NCI-H1417 (cell line): ENCODE data around the gene RAMP2.

Source experiments
- DNase-seq, 3 experiments: peaks; one replicate each; lab custom pipeline; 2025; lab: John Stamatoyannopoulos, UW

The RAMP2 gene

DNA sequence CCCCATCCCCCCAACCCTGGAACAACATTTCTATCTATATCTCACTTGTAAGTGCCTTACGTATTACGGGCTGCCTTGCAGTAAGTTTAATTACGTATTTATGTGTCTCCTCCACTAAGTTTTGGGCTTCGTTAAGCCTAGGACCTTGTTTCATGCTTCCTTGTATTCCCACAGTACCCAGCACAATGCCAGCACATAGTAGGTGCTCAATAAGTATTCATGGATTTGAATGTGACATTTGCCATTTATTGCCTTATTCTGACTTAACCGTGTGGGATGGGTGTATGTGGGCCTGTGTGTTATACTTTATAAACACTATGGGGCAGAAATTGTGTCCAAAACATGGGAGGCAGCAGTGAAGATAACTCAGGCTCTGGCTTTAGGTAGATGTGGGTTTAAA is 31.5 kb downstream of the RAMP2 start:
- DNase-seq, result no peak

DNA sequence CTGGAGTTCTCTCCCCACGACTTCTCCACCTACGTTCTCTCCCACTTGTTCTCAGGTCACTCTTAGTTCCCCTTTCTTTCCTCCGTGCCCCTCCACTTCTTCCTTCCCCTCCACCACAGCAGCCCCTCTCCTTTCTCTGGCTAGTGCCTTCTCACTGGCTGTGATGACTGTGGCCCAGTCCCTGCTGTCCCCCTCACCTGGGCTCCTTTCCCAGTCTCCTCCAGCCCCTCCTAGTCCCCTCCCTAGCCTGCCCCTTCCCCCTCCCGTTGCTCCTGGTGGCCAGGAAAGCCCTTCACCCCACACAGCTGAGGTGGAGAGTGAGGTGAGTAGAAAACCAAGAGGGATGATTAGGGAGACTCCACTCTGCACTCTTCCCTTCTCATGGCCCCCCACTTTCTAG is 34.0 kb downstream of the RAMP2 start:
- no peak for DNase-seq

DNA sequence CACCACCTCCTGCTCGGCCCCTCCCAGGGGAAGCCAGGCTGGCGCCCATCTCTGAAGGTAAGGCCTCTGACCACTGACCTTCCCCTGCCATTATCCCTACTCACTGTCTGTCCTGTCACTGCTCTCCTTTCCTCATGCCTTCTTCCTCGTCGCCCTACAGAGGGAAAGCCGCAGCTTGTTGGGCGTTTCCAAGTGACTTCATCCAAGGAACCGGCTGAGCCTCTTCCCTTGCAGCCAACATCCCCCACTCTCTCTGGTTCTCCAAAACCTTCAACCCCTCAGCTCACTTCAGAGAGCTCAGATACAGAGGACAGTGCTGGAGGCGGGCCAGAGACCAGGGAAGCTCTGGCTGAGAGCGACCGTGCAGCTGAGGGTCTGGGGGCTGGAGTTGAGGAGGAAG is 34.4 kb downstream of the RAMP2 start:
- DNase-seq, result no peak

DNA sequence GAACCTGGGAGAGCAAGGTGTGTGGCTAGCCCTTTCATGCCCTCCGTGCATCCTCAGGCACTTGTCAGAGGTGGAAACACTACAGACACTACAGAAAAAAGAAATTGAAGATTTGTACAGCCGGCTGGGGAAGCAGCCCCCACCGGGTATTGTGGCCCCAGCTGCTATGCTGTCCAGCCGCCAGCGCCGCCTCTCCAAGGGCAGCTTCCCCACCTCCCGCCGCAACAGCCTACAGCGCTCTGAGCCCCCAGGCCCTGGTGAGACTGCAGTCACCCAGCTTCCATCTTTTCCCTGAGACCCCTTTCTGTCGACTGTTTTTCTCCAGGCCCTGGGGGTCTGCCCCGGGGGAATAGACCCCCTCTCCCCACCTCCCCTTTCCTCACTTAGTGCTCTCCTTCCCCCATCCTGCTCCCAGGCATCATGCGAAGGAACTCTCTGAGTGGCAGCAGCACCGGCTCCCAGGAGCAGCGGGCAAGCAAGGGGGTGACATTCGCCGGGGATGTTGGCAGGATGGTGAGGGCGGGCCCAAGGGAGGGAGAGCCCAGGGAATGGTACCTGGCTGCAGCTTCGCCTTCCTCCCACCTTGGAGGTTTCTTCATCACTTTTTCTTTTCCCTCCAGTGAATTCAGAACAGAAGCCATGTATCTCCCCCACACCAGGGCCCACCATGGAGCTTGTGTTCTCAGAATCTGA is 35.2 kb downstream of the RAMP2 start:
- no peak for DNase-seq

DNA sequence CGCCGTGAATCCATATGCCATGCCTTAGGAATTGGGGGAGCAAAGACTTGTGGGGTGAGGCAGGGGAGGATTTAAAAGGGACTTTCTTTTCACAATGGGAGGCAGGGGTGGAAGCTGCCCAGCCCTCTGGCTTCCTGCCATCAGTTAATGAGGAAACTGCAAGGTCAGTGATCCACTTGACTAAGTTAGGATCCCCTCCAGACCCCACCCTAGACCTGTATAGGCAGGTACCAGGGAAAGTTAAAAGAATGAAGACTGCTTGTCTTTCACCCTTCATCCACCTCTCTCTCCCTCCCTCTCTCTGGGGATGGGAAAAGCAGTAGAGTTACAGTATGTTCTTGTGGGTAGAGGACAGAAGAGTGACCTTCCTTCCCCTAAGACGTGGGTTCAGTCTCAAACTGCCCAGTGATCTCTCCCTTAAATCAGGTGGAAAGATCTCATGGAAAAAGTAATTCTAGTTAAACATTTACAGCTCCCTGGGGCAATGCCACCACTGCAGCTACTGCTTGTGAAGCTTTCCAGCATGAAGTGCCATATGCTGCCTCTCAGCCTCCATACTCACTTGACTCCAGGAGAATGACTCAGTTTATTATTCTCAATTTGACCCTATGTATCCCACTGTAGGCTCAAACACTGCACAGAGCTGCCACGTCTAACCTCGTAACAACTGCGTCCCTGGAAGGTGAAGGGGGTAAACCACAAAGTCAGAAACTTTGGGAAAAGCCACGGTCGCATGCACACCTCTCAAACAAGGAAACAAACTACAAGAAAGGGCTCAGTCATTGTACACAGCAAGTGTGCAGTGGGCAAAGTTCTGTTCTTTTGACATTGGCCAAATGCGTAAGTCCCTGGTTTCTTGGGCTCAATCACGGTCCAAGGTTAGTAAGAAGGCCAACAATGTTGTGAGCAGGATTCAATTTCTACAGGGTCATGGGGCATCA is 36.3 kb downstream of the RAMP2 start:
- DNase-seq, result no peak

DNA sequence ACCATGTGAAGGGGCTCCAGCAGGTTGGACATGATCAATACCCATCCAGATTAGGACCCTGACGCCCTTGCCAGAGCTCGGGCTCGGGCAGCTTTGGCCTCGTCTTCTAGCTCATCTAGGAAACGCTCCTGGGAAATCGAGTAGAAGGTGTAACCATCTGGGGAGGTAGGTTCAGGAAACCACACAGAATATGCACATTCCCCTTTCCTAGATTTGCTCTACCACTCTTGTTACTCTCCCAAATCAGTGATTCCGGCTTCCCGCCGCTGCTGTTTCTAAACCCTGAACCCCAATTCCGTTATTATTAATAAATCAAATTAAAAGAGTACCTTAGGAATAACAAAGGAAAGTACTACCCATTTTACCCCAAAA is 37.0 kb downstream of the RAMP2 start:
- peak in 1 of 3 experiments; percentile 33 for DNase-seq

DNA sequence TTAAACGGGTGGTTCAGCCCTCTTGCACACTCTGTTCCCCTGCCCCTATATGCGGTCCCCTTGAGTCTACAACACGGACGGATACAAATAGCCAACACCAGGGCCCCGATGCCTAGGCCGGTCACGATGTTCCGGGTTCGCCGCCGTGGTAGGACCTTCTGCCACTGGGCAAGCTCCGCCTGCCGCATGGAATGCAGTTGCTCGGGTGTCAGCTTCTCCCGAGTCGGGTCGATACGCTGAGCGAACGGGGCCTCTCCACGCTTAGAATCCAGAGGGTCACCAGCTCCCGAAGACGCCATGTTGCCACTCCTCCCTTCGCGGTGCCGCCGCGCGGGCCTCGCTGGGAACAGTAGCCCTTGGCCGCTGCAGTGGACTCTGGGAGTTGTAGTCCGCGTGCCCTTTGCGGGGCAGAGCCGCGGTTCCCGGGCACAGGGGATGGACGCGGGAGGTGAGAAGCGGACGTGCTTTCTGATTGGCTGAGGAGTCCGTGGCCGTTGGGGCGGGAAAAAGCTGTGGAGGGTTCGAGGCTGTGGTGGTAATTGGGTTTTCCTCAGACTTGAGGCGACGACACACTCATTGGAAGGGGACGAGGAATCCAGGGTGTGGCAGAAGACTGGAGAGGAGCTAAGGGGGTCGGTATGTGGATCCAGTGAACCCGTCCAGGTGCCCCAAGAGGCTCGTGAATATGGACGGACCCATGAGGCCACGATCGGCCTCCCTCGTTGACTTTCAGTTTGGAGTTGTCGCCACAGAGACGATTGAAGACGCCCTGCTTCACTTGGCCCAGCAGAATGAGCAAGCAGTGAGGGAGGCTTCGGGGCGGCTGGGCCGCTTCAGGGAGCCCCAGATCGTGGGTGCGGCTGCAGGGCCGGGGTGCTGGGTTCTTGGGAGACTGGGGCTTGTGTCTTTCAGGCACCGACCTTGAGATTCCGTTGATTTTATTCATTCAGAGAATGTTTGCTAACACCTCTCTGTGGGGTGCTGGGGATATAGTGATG is 37.7 kb downstream of the RAMP2 start, which contains the start of the genes CNTD1 and COA3:
Gene CNTD1, plus strand, starts transcription at position 479 of the 998 bp plus-strand sequence. Its CDS starts 207 bp downstream, at position 686.
Gene COA3, minus strand, starts transcription at position 322 of the 998 bp plus-strand sequence. Its CDS starts 23 bp downstream, at position 299.
- DNase-seq, result peak; percentile 74 to 89 (median 84)

DNA sequence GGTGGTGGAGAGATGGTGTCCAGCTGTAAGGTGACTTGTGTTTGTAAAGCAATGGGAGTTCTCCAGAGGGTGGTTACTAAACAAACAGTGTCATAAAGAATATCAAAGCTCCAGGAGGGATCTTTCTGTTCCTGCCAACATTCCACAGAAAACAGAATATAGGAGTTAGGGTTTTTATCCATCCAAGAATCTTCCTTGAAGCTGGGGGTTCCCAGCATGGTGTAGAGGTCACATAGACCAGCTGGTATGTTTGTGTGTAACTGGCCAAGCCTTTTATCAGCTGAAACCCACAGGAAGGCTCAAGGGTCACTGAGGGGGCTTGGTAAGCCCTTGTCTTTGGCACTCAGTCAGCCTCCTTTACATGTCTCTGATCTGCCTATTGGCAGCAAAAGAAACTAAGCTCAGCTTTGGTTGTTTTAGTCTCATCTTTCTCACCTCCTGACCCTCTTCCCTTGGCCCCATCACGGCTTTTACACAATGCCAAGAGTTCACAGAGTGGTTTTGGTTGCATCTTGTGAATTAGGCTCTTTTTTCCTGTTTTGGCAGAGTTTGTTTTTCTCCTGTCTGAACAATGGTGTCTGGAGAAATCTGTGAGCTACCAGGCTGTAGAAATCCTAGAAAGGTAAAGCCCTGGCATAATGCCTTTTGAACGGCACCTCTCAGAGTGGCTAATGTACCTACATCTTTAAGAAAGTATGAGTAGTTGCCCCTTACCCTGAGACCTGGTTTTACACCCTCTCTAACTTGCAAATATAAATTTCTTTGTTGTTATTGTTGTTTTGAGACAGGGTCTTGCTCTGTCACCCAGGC is 42.3 kb downstream of the RAMP2 start:
- DNase-seq, result peak in 1 of 3 experiments; percentile 12

DNA sequence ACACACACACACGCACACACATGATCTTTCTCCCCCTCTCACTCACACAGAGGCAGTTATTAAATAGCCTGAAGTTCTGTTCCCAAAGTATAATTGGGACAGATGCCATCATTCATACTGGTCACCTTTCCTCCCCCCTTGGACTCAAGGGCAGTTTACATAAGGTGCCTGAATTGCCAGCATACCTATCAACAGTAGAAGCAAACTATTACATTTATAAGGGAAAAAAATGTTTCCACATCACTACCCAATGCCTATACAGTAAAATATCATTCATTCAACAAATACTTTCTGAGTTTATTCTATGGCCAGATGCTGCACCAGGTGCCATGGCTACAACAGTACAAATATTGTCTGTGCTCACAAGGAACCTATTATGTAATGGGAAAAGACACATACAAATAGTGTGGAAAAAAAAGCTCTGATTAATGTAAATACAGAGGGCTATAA is 43.9 kb downstream of the RAMP2 start:
- peak in 2 of 3 experiments; percentile 35 to 73 for DNase-seq

DNA sequence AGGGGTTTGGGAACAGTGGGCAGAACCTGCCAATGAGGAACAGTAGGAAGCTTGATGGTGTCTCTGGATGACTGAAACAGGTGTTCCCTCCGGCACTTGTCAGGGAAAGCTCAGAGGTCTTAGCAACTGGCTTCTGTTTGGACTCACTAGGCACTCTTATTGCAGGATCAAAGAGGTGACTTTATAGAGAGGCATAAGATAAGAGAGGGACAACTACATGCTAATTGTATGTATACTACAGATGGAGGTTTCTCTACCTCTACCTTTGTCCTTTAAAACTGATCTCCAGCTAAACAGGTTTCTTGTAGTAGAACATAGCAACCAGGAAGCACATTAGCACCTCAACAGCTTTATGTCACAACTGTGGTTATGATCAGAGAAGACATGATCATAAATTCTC is 45.2 kb downstream of the RAMP2 start:
- DNase-seq, result no peak

DNA sequence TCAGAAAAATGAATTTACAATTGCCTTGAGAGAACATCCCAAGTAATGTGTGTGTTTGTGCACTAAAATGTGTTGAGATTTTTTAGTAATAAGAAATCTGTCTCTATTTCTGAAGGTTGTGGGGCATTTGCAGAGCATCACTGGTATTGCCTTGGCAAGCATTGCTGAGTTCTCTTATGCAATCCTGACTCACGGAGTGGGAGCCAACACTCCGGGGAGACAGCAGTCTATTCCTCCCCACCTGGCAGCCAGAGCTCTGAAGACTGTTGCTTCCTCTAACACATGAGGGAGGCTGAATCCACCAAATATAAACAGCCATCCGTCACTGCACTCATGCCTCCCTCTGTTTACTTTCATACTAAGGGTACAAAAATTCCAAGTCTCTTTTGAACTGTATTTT is 48.2 kb downstream of the RAMP2 start:
- no peak for DNase-seq
